Placental epithelial cell (primary cell): ENCODE data around the gene OR11H7. TPM values are rescaled to one million over a fixed set of nuclear protein-coding genes. Genes with fewer than 3 reads are reported as not detected.

Experiments used
- total RNA-seq: library from RNA; depleted of rRNA; stranded (reverse); fragments of >200 nt; gene quantifications from 2 replicates; pipeline ENCODE4 v1.2.3, GENCODE V29; 2012

OR11H7 gene
- not detected in 2 replicates for total RNA-seq

DNA sequence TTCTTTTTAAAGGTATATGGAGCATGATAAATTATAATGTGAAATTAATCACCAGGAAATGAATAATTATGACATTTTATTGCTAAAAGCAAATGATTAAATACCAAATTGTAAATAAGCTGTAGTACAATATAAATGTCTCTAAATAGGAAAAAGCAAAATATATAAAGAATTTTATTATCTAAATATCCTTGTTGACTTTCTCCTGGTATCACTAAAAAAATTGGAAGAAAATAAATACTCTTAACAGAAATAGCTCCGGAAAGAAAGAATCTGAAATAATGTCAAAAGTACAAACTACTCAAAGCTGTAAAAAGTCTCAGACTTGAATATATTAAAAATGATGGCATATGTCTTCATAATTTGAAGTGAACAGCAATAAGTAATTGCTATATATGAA is at the start of gene OR11H7:
Gene OR11H7, plus strand, starts transcription at position 301 of the 400 bp plus-strand sequence.

GRCh38 chr14:20190596-20190995 is 38.2 kb upstream of the OR11H7 start, which contains the start of gene OR11G2:
TSS of gene OR11G2 (plus strand) at chr14:20190896. CDS start at chr14:20197438, 6,542 bp downstream.

DNA sequence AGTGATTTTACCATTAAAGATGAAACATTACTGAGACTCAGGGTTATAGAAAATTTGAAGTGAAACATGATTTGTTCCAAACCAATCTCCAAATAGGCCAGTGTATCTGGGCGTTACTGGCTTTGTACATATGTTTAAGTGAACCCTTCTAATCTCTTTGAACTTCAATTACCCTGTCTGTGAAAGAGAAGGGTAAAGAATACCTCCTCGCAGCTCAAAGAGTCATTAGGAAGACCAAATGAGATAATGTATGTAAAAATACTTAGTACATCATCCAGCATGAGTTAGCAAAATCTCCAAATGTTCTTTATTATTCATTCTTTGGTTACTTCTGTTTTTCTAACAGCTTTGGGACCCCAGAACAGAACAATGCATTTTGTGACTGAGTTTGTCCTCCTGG is 5.4 kb upstream of the OR11H7 start, which contains the start of gene OR11H6:
Gene OR11H6, plus strand, starts transcription at position 301 of the 400 bp plus-strand sequence. Its CDS starts 0 bp downstream, at position 301.

Other genes starting within 250 kb of the OR11H7 start
- not detected in 2 replicates for gene OR4Q2, start 226.8 kb upstream of the OR11H7 start, total RNA-seq
- gene OR4K14, start 209.7 kb upstream of the OR11H7 start, total RNA-seq: not detected in 2 replicates
- gene OR4K13, start 192.9 kb upstream of the OR11H7 start, total RNA-seq: not detected in 2 replicates
- not detected in 2 replicates for gene OR4L1, start 168.9 kb upstream of the OR11H7 start, total RNA-seq
- not detected in 2 replicates for gene OR4K17, start 118.2 kb upstream of the OR11H7 start, total RNA-seq
- not detected in 2 replicates for gene OR4N5, start 90.2 kb upstream of the OR11H7 start, total RNA-seq
- not detected in 2 replicates for gene OR11G2, start 38.1 kb upstream of the OR11H7 start, total RNA-seq
- not detected in 2 replicates for gene OR11H6, start 5.3 kb upstream of the OR11H7 start, total RNA-seq
- not detected in 2 replicates for gene OR11H4, start 10.3 kb downstream of the OR11H7 start, total RNA-seq
- 14.9 and 16.7 TPM in 2 replicates for gene TTC5, start 77.0 kb downstream of the OR11H7 start, total RNA-seq
- 43.7 and 55.4 TPM in 2 replicates for gene CCNB1IP1, start 104.3 kb downstream of the OR11H7 start, total RNA-seq
- gene PARP2, start 114.7 kb downstream of the OR11H7 start, total RNA-seq: 5.3 and 13.0 TPM in 2 replicates
- gene TEP1, start 184.5 kb downstream of the OR11H7 start, total RNA-seq: 15.7 and 20.1 TPM in 2 replicates
- under 0.01 TPM in 1 of 2 replicates, not detected in the other for gene KLHL33, start 207.2 kb downstream of the OR11H7 start, total RNA-seq
- 27.9 and 39.0 TPM in 2 replicates for gene OSGEP, start 225.8 kb downstream of the OR11H7 start, total RNA-seq
- 92.7 and 102 TPM in 2 replicates for gene APEX1, start 226.2 kb downstream of the OR11H7 start, total RNA-seq
- gene PIP4P1, start 232.5 kb downstream of the OR11H7 start, total RNA-seq: 18.8 and 19.2 TPM in 2 replicates
- gene PNP, start 240.4 kb downstream of the OR11H7 start, total RNA-seq: 44.0 and 58.5 TPM in 2 replicates